Ascending aorta (tissue), 2 donors: ENCODE results near the gene ZNF488. TPM values are rescaled to one million over a fixed set of nuclear protein-coding genes. Genes with fewer than 3 reads are reported as not detected.

Source experiments
- DNase-seq, 2 donors: peaks; one replicate each; pipeline ENCODE4 v3.0.0-alpha.2; 2019; ENCODE audit warnings: low spot score in 2 of 2
- H3K27ac ChIP-seq, 2 donors: fragments of 200-600 bp; sonication (generic); one replicate each; pipeline ENCODE4 v1.5.1; 2016 to 2017; ENCODE audit warnings: mild to moderate bottlenecking in 1 of 2
- H3K27me3 ChIP-seq: fragments of 200-600 bp; sonication (generic); one replicate; pipeline ENCODE4 v1.5.1; 2017
- H3K36me3 ChIP-seq, 2 donors: fragments of 200-600 bp; sonication (generic); one replicate each; pipeline ENCODE4 v1.5.1; 2016
- H3K4me1 ChIP-seq, 2 donors: fragments of 200-600 bp; sonication (generic); one replicate each; pipeline ENCODE4 v1.5.1; 2016 to 2017; ENCODE audit warnings: mild to moderate bottlenecking in 1 of 2
- H3K4me3 ChIP-seq, 2 donors: fragments of 200-600 bp; sonication (generic); one replicate each; pipeline ENCODE4 v1.5.1; 2016 to 2017; ENCODE audit warnings: mild to moderate bottlenecking in 1 of 2
- H3K9me3 ChIP-seq, 2 donors: fragments of 200-600 bp; sonication (generic); one replicate each; pipeline ENCODE4 v1.5.1; 2016
- intact Hi-C: fragments of 100-400 bp; cut with DNase I; formaldehyde crosslinking; loops from one replicate; pipeline ENCODE4 v1.15.1; 2023
- total RNA-seq: library from RNA; depleted of rRNA; stranded (reverse); fragments of >200 nt; gene quantifications from one replicate; pipeline ENCODE4 v1.1.0, GENCODE V29; 2016
- TF ChIP-seq, protein P1 (sequence below), 3 experiments: fragments of 200-600 bp in 2 of 3; fragments of 450-650 bp in 1 of 3; sonication (generic) in 2 of 3; IDR thresholded peaks; one replicate each; pipeline ENCODE4 v1.5.1; 2016 to 2019; ENCODE audit warnings: antibody characterized with exemption in 3 of 3, mild to moderate bottlenecking in 1 of 3, moderate library complexity in 1 of 3

Gene ZNF488
- total RNA-seq, 1 donor from 2014 or later, result not detected

DNA sequence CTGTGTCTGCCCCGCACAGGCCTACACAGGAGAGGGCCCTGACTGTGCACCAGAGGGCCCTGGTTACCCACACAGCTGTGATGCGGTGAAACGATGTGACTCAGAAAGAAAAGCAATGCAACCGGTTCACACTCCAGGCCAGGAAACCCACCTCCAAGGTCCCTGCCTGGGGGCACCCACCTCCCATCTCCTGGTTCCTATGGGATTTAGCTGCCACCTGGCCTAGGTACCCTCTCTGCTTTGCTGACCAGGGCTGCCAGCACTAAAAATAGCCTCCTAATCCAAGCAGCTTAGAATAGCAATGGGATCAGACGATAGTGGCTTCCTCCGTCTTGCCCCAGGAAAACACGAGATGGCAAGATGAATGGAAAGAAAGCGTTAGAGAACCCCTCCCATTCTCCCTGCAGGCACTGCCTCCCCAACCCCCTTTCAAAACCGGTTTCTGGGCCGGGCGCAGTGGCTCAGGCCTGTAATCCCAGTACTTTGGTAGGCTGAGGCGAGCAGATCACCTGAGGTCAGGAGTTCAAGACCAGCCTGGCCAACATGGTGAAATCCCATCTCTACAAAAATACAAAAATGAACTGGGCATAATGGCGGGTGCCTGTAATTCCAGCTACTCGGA, 23.6 kb downstream of the ZNF488 start:
- intact Hi-C loops, result no loop called here
- TF ChIP-seq, protein P1, sequence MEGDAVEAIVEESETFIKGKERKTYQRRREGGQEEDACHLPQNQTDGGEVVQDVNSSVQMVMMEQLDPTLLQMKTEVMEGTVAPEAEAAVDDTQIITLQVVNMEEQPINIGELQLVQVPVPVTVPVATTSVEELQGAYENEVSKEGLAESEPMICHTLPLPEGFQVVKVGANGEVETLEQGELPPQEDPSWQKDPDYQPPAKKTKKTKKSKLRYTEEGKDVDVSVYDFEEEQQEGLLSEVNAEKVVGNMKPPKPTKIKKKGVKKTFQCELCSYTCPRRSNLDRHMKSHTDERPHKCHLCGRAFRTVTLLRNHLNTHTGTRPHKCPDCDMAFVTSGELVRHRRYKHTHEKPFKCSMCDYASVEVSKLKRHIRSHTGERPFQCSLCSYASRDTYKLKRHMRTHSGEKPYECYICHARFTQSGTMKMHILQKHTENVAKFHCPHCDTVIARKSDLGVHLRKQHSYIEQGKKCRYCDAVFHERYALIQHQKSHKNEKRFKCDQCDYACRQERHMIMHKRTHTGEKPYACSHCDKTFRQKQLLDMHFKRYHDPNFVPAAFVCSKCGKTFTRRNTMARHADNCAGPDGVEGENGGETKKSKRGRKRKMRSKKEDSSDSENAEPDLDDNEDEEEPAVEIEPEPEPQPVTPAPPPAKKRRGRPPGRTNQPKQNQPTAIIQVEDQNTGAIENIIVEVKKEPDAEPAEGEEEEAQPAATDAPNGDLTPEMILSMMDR (IDR thresholded peaks at IDR 0.05), result no peak
- DNase-seq, result peak in 1 of 2 donors; percentile 18
- H3K36me3 ChIP-seq, result no peaks in the 10 kb centered on the region
- H3K9me3 ChIP-seq, result no peaks in the 10 kb centered on the region
- H3K4me3 ChIP-seq, result no peak overlapping the region
- no peaks in the 10 kb centered on the region for H3K27me3 ChIP-seq
- H3K27ac ChIP-seq, result no peak overlapping the region
- H3K4me1 ChIP-seq, result no peaks in the 10 kb centered on the region

DNA sequence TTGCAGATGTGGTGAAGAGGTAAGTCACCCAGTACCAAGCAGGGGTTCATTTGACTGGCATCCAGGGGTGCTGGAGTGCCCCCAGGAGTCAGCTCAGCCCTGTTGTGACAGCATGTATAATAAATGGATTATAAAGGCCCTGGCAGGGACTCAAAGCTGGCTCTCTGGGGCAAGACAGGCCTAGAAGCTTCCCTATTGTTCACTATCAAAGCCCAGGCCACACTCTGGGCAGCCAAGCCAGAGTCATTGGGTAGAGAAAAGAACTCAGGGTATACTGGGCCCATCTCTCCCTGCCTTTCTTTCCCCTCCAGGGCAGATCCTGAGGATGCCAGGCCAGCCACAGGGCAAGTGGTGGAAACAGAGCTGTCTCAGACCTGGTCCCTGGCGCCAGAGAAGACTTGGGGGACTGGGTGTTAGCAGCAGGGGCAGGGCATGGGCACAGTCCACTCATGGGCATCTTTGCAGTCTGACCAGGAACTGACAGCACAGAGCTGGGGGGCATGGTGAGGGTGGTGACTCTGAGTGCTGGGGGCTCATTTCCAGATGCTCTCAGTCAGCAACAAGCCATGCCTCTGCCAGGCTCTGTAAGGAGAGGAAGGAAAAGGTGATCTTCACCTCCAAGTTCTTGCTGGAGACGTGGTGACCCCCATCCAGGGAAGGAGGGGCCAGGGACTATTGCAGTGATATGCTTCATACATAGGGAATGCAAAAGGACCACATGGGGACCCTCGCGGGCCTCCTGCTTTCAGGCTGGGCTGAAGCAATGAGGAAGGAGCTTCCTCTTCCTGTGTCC, 24.3 kb downstream of the ZNF488 start:
- Histone ChIP-seq H3K36me3 (no peaks in the 10 kb centered on the region), H3K9me3 (no peaks in the 10 kb centered on the region), H3K27me3 (no peaks in the 10 kb centered on the region), H3K4me1 (no peaks in the 10 kb centered on the region), H3K4me3 (no peak overlapping the region), H3K27ac (no peak overlapping the region)
- TF ChIP-seq, protein P1 (IDR thresholded peaks at IDR 0.05), result no peak
- intact Hi-C loops, result no loop called here
- DNase-seq, result peak in 1 of 2 donors; percentile 27

- Histone ChIP-seq H3K36me3 (no peaks in the 10 kb centered on the region), H3K27ac (no peak overlapping the region), H3K27me3 (no peaks in the 10 kb centered on the region), H3K4me1 (no peaks in the 10 kb centered on the region), H3K9me3 (no peaks in the 10 kb centered on the region), H3K4me3 (no peak overlapping the region)
- intact Hi-C loops, result no loop called here
- DNase-seq, result no peak
- TF ChIP-seq, protein P1 (IDR thresholded peaks at IDR 0.05), result no peak
Observed at GRCh38 chr10:47359101-47359500, 25.0 kb downstream of the ZNF488 start.

- Histone ChIP-seq H3K27me3 (no peaks in the 10 kb centered on the region), H3K9me3 (no peaks in the 10 kb centered on the region), H3K4me3 (no peak overlapping the region), H3K4me1 (no peaks in the 10 kb centered on the region), H3K36me3 (no peaks in the 10 kb centered on the region), H3K27ac (no peak overlapping the region)
- intact Hi-C loops, result no loop called here
- DNase-seq, result no peak
- TF ChIP-seq, protein P1 (IDR thresholded peaks at IDR 0.05), result no peak
Observed at GRCh38 chr10:47358457-47358856, 25.6 kb downstream of the ZNF488 start.

- DNase-seq, result peak in 1 of 2 donors; percentile 39
- intact Hi-C loops, result no loop called here
Observed at GRCh38 chr10:47357911-47358310, 26.2 kb downstream of the ZNF488 start.

More at GRCh38 chr10:47357911-47358310, 26.2 kb downstream of the ZNF488 start:
- no peak overlapping the region for H3K27ac ChIP-seq
- H3K27me3 ChIP-seq, result no peaks in the 10 kb centered on the region
- H3K4me1 ChIP-seq, result no peaks in the 10 kb centered on the region
- no peaks in the 10 kb centered on the region for H3K9me3 ChIP-seq
- TF ChIP-seq, protein P1 (IDR thresholded peaks at IDR 0.05), result no peak
- no peak overlapping the region for H3K4me3 ChIP-seq
- no peaks in the 10 kb centered on the region for H3K36me3 ChIP-seq
